ENCODE results near the gene GCNA. TPM values are rescaled to one million over a fixed set of nuclear protein-coding genes. Genes with fewer than 3 reads are reported as not detected.
"Not testable (repeated sequence)": the region's sequence is repeated elsewhere in the genome, so short reads cannot be mapped to it uniquely, and the experiment has no call there.

GCNA gene
- total RNA-seq, 1 donor from 2014 or later, result 0.99 TPM

DNA sequence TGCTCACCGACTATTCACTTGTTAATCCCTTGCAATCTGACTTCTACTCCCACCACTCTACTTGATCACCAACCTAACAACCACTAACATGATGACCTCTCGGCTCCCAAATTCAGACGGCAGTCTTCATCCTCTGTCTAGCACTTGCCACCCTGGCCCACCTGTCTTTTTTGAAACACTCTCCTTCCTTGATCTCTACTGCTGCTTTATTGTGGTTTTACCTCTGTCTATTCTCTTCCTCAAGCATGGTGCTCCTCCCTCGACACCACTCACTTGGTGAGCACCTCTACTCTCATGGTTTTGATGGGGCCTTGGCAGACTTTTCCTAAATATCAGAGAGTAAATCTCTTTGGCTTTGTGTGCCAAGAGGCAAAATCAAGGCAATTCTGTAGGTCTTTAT is 61.8 kb downstream of the GCNA start:
- no peak for DNase-seq

- DNase-seq, result not testable (repeated sequence)
Measured at GRCh38 chrX:71644406-71644805, 66.2 kb downstream of the GCNA start.

GRCh38 chrX:71650333-71650969 is 72.2 kb downstream of the GCNA start:
- DNase-seq, result no peak

- DNase-seq, result peak; percentile 22
Measured at GRCh38 chrX:71652405-71652804, 74.2 kb downstream of the GCNA start.

DNA sequence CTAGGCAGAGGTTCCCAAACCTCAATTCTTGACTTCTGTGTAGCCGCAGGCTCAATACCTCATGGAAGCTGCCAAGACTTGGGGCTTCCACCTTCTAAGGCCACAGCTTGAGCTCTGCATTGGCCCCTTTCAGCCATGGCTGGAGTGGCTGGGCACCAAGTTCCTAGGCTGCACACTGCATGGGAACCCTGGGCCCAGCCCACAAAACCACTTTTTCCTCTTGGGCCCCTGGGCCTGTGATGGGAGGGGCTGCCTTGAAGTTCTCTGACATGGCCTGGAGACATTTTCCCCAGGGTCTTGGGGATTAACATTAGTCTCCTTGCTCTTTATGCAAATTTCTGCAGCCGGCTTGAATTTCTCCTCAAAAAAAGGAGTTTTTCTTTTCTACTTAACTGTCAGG is 75.1 kb downstream of the GCNA start:
- DNase-seq, result no peak

DNA sequence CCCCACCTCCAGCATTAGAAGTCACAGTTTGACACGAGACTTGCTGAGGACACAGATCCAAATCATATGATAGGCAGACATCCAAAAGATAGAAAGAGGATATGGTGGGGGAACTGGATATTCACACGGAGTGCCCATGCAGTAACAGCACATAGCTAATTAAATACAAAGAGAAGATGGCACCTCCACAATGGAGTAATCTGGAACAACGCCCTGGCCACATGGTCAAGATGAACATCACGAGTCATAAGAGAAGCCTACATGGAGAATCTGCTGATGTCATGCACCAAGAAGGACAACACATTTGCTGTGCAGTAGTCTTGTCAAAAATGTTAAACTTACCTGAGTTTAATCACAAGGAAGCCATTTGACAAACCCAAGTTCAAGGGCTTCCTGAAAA is 79.0 kb downstream of the GCNA start:
- no peak for DNase-seq

DNA sequence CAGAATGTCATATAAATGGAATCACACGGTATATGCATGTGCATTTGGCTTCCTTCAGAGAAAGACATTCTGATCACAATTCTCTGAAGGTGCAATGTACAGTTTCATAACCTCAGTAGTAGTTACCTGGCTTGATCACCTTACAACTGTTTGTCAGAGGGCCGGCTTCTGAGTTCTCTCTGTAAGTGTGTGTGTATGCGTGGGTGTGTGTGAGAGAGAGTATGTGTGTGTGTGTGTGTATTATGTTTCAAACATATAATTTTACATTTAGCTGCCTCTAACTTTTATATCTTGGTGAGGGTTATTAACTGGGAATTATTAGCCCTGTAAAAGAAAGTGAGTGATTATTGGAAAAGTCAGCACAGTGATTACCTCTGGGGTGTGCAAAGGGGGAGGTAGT is 81.1 kb downstream of the GCNA start:
- DNase-seq, result no peak

GRCh38 chrX:71659959-71660358 is 81.7 kb downstream of the GCNA start:
- DNase-seq, result no peak

DNA sequence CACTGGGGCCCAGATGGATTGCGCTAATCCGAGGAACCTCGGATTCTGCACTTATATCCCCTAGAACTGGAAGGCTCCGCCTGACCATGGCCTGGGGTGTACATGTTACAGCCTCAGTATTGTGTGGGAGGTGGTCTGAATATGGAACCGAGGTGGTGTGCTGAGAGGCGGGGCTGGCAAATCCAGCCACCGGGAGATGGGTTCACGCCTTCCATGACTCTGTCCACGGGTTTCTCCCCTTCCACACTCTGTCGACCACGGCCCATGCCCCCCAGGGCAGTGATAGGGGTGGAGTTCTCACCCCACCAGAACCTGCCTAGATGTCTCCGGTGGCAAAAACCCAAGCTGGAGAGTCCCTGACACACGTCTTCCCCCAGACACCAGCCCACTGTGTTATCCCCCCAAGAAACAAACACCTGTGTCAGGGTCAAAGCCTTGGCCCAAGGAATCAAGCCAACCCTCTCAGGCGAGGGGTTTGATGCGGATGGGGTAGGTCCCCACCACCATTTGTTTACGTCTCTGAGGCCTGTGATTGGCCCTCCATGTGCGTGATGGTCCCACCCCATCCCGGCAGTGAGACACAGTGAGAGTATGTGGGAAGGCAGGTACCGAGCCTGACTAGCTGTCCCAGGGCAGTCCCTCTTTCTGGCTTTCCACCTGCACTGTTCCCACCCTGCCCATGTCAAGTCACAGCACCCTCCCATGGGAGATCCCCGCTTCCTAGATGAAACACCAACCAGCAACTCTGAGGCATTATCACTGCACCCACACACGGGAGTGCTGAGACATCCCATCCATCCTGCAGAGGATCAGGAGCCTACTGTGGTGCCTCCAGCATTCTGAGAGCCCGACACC is 82.6 kb downstream of the GCNA start:
- no peak for DNase-seq

GRCh38 chrX:71661919-71662318 is 83.7 kb downstream of the GCNA start:
- DNase-seq, result no peak

GRCh38 chrX:71662654-71663053 is 84.4 kb downstream of the GCNA start:
- DNase-seq, result not testable (repeated sequence)

Other genes starting within 250 kb of the GCNA start
- 75.6 TPM for gene TAF1, start 212.1 kb upstream of the GCNA start, total RNA-seq
- gene OGT, start 45.3 kb upstream of the GCNA start, total RNA-seq, result 173 TPM
- gene CXCR3, start 40.1 kb downstream of the GCNA start, total RNA-seq, result 0.30 TPM
- gene CXorf49, start 139.8 kb downstream of the GCNA start, total RNA-seq, result not detected
- not detected for gene CXorf49B, start 184.9 kb downstream of the GCNA start, total RNA-seq

Data from skin of body (tissue), 2 donors.